Subcutaneous adipose tissue (tissue), 4 donors: ENCODE results near the gene DLL3. TPM values are rescaled to one million over a fixed set of nuclear protein-coding genes. Genes with fewer than 3 reads are reported as not detected.

Experiments
- CTCF ChIP-seq: fragments of 450-650 bp; IDR thresholded peaks from one replicate; pipeline ENCODE4 v1.5.1; 2016; ENCODE audit warnings: low read depth, mild to moderate bottlenecking, control low read depth, antibody characterized with exemption, moderate library complexity
- total RNA-seq, 4 donors: library from RNA; depleted of rRNA; stranded (reverse); fragments of >200 nt; gene quantifications; one replicate each; pipeline ENCODE4 v1.1.0, GENCODE V29; 2016

Gene DLL3
- total RNA-seq, 4 donors from 2014 or later = not detected

DNA sequence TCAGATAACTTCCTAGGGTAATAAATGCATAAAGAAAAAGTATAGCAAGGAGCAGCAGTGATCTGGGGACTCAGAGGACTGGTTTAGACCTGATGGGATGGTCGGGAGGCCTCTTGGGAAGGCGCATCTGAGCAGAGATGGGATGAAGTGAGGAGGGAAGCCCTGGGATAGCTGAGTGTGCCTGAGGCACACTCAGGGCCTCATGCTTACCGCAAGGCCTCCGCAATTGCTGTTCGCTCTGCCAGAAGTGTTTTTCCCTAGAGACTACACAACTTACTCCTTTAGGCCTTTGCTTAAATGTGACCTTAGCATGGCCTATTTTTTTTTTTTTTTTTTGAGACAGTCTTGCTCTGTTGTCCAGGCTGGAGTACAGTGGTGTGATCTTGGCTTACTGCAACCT, 4.1 kb upstream of the DLL3 start:
- TF ChIP-seq CTCF = no peak

GRCh38 chr19:39496063-39496462, 2.7 kb upstream of the DLL3 start:
- no peak for TF ChIP-seq CTCF

GRCh38 chr19:39497701-39497995, 1.1 kb upstream of the DLL3 start:
- TF ChIP-seq CTCF = no peak

DNA sequence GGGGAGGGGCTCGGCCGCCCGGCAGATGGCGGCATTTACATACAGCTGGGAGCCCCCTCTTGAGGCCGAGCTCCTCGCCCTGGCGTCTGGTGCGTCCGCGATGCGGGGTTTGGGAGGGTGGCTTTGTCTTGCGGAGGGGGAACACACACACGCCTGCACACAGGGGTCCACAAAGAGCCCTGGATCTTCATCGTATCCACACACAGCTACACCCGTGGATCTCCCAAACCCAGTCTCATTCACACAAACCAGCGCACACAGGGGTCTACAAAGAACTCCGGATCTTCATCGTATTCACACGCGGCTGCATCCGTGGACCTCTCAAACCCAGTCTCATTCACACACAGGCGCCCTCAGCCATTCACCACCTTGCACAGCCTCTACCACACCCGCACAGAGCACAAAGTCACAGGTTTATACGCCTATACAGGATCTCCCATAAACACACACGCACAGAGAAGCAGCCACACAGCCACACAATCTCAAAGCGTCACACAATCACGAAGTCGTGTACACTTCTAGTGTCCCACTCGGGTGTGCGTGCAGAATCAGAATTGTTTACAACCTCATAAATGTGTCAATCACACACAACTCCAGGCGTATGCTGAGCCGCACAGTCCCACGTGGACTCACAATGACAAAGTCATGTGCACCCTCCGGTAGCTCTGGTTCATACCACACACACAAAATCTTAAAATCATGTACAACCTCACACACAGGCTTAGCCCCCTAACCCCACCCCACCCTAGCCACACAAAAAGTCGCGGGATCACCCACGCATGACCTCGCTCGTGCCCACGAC, 550 bp upstream of the DLL3 start:
- no peak for TF ChIP-seq CTCF

DNA sequence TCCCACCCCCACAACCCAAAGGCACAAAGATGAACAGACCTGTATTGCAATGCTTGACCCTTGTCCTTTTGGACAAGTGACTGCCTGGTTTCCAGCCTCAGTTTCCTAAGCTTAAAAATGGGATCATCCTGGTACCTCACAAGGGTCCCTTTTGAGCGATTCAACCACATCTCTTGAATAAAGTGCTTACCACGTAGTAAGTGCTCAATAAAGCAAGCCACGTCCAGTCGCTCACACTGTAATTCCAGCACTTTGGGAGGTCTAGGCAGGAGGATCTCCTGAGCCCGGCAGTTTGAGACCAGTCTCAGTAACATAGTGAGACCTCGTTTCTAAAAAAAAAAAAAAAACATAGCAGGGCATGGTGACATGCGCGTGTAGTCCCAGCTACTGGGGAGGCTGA, 1.2 kb downstream of the DLL3 start:
- TF ChIP-seq CTCF = no peak

DNA sequence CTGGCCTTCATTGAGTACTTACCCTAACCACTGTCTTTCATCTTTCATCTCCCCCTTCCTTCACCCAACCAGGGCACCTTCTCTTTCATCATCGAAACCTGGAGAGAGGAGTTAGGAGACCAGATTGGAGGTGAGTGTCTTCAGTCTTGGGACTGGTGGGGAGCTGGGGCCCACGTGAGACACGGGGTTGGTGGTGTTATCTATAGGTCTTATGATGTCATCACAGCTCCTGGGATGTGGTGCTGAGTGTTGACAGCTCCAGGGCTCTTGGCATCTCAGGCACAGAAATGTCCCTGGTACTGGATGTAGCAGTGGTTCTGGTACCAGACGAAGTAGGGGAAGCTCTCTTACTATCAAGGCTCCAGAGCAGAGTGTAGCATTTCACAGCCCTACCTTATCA, 1.8 kb downstream of the DLL3 start:
- TF ChIP-seq CTCF = no peak

GRCh38 chr19:39501340-39501739, 2.6 kb downstream of the DLL3 start:
- TF ChIP-seq CTCF = no peak
